ENCODE results near the gene FAM204A.
A peak's percentile ranks its signal among the peaks of the same experiment; 100 is the strongest.

FAM204A gene

DNA sequence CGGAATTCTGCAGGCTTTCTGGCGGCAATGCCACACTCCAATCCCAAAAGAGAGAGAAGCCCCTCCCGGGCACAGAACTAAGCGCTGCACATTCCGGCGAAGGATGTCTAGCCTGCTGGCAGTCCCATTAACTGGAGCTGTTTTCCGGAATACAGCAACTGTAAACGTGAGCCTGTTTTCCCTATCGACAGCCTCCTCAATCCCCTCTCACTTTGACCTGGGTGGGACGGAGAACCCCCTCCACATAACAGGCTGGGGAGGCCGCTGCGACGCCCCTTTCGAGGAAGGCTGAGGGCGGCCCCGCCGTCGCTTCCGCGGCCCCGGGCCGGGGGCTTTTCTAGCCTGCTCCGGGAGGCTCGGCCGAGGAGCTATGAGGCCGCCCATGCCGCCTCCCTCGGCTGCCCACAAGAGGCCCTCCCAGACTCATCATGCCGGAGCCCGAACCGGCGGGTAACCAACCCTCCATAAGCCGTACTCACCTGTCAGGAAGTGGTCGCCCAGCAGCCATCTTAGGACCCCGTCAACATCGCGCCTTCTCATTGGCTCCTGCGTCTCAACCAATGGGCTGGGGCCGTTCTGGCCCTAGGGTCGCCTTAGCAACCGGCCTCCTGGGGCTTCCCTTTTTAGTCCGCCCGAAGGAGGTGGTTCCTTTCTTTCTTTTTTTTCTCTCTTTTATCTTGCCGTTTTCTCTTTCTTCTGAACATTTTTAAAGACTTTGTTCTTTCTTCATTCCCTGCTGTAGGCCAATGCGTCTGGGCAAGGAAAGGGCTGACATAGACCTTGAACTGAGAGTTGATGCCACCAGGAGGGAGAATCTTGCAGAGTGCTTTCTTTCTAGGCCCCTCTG lies at the start of gene FAM204A:
FAM204A (minus strand) TSS at position 534 of the 847 bp plus-strand sequence. CDS start 5,909 bp downstream, outside the sequence.
- Histone ChIP-seq H3K4me3 (ENCODE audit: low read depth in 1 of 2, low read length in 2 of 2) (peak within 1 kb of the TSS; percentile 94 to 99), H3K27me3 (ENCODE audit: low read depth, low read length) (no peaks in the 10 kb centered on the region), H3K9me3 (ENCODE audit: control insufficient read depth in 1 of 2, low read length in 2 of 2) (no peaks in the 10 kb centered on the region), H3K36me3 (ENCODE audit: control insufficient read depth in 1 of 2, insufficient read depth in 2 of 2, low read length in 2 of 2) (peaks cover 0 to 4% of the 10 kb centered on the region in 2 donors), H3K4me1 (ENCODE audit: control insufficient read depth in 1 of 2, insufficient read depth in 2 of 2, low read length in 2 of 2) (peaks cover 9 to 37% of the 10 kb centered on the region in 2 donors), H3K27ac (ENCODE audit: low read length) (peak within 1 kb of the TSS; percentile 70)

- no peaks in the 10 kb centered on the region for H3K4me1 ChIP-seq (ENCODE audit: control insufficient read depth in 1 of 2, insufficient read depth in 2 of 2, low read length in 2 of 2)
- H3K27ac ChIP-seq (ENCODE audit: low read length), result no peak overlapping the region
- H3K4me3 ChIP-seq (ENCODE audit: low read depth in 1 of 2, low read length in 2 of 2), result no peak overlapping the region
- peaks cover 0 to 4% of the 10 kb centered on the region in 2 donors for H3K9me3 ChIP-seq (ENCODE audit: control insufficient read depth in 1 of 2, low read length in 2 of 2)
- no peaks in the 10 kb centered on the region for H3K27me3 ChIP-seq (ENCODE audit: low read depth, low read length)
- no peaks in the 10 kb centered on the region for H3K36me3 ChIP-seq (ENCODE audit: control insufficient read depth in 1 of 2, insufficient read depth in 2 of 2, low read length in 2 of 2)
Measured at GRCh38 chr10:118383699-118384098, 41.6 kb upstream of the FAM204A start.

DNA sequence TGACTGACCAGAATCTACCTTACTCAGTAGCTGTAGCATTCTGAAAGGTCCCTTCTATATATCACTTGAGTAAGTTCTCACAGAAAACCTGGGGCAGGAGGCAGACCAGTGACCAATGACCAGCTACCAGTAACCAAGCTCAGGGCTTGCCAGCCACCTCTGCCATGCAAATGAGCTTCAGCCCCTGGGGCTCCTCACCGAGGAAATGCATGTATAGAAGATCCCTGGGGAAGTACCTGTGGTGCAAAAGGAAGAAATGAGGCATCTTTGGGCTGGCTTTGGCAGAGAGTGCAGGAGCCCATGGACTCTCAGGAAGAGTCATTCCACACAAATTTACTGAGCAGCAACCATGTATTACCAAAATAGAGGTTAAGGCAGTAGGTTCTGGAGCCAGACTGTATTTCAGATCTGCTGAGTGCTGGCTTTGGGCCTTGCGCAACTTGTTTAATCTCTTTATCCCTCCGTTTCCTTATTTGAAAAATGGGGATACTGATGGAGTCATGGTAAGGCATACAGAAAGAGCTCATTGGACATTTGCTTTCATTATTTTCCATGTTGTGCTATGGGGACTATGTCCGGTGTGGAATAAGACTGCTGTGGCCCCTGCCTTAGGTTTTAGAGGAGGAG lies 41.1 kb upstream of the FAM204A start:
- Histone ChIP-seq H3K4me1 (ENCODE audit: control insufficient read depth in 1 of 2, insufficient read depth in 2 of 2, low read length in 2 of 2) (no peaks in the 10 kb centered on the region), H3K9me3 (ENCODE audit: control insufficient read depth in 1 of 2, low read length in 2 of 2) (no peaks in the 10 kb centered on the region), H3K27ac (ENCODE audit: low read length) (no peak overlapping the region), H3K4me3 (ENCODE audit: low read depth in 1 of 2, low read length in 2 of 2) (no peak overlapping the region), H3K36me3 (ENCODE audit: control insufficient read depth in 1 of 2, insufficient read depth in 2 of 2, low read length in 2 of 2) (no peaks in the 10 kb centered on the region), H3K27me3 (ENCODE audit: low read depth, low read length) (no peaks in the 10 kb centered on the region)

- H3K9me3 ChIP-seq (ENCODE audit: control insufficient read depth in 1 of 2, low read length in 2 of 2), result no peaks in the 10 kb centered on the region
- H3K4me1 ChIP-seq (ENCODE audit: control insufficient read depth in 1 of 2, insufficient read depth in 2 of 2, low read length in 2 of 2), result no peaks in the 10 kb centered on the region
- H3K4me3 ChIP-seq (ENCODE audit: low read depth in 1 of 2, low read length in 2 of 2), result no peak overlapping the region
- H3K27ac ChIP-seq (ENCODE audit: low read length), result no peak overlapping the region
- H3K27me3 ChIP-seq (ENCODE audit: low read depth, low read length), result no peaks in the 10 kb centered on the region
- no peaks in the 10 kb centered on the region for H3K36me3 ChIP-seq (ENCODE audit: control insufficient read depth in 1 of 2, insufficient read depth in 2 of 2, low read length in 2 of 2)
Measured at GRCh38 chr10:118374404-118374803, 32.3 kb upstream of the FAM204A start.

GRCh38 chr10:118373786-118374185 lies 31.7 kb upstream of the FAM204A start:
- H3K27me3 ChIP-seq (ENCODE audit: low read depth, low read length), result no peaks in the 10 kb centered on the region
- H3K4me1 ChIP-seq (ENCODE audit: control insufficient read depth in 1 of 2, insufficient read depth in 2 of 2, low read length in 2 of 2), result no peaks in the 10 kb centered on the region
- no peak overlapping the region for H3K27ac ChIP-seq (ENCODE audit: low read length)
- H3K4me3 ChIP-seq (ENCODE audit: low read depth in 1 of 2, low read length in 2 of 2), result no peak overlapping the region
- no peaks in the 10 kb centered on the region for H3K9me3 ChIP-seq (ENCODE audit: control insufficient read depth in 1 of 2, low read length in 2 of 2)
- no peaks in the 10 kb centered on the region for H3K36me3 ChIP-seq (ENCODE audit: control insufficient read depth in 1 of 2, insufficient read depth in 2 of 2, low read length in 2 of 2)

DNA sequence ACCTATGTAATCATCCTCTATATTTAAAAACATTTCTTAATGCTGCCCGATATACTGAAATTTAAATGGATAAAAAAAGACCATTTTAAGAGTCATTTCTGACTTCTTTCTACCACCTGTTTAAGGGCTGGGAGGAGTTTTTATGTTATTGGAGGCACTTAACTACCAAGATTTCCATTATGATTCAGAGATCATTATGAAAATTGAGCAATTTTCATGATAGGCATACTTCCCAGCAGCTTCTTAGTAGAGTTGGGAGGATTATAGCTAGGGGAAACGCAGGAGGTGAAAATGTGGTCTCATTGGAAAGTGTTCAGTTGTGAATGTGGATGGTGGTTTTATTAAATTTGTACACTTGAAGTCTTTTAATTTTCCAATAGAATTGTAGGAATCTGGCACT lies 28.4 kb upstream of the FAM204A start:
- H3K27ac ChIP-seq (ENCODE audit: low read length), result no peak overlapping the region
- H3K4me1 ChIP-seq (ENCODE audit: control insufficient read depth in 1 of 2, insufficient read depth in 2 of 2, low read length in 2 of 2), result no peaks in the 10 kb centered on the region
- H3K27me3 ChIP-seq (ENCODE audit: low read depth, low read length), result no peaks in the 10 kb centered on the region
- no peak overlapping the region for H3K4me3 ChIP-seq (ENCODE audit: low read depth in 1 of 2, low read length in 2 of 2)
- H3K36me3 ChIP-seq (ENCODE audit: control insufficient read depth in 1 of 2, insufficient read depth in 2 of 2, low read length in 2 of 2), result no peaks in the 10 kb centered on the region
- peaks cover 3 to 4% of the 10 kb centered on the region in 2 donors for H3K9me3 ChIP-seq (ENCODE audit: control insufficient read depth in 1 of 2, low read length in 2 of 2)

DNA sequence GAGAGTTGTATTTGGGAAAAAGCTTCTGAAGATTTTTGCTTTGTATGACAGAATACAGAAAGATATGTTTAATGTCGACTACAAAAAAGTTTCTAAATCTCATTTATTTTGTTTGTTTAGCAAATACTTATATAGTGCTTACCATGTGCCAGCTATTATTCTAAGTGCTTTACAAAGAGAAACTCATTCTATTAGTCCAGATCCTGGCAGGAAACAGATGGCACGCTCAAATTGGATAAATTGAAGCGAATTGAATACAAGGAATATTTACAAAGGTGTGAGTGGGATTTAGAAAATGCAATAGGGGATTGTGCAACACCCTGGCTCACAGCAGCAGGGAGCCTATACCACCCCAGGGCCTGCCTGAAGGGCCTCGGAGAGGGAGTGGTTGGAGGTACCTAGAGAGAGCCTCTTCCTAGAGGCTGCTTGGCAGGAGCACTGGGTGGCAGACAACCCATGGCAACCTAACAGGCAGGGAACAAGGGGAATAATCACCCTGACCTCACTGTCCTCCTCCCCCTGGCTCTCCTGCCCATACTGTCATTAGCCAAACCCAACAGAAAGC lies 27.6 kb upstream of the FAM204A start:
- Histone ChIP-seq H3K36me3 (ENCODE audit: control insufficient read depth in 1 of 2, insufficient read depth in 2 of 2, low read length in 2 of 2) (no peaks in the 10 kb centered on the region), H3K27me3 (ENCODE audit: low read depth, low read length) (no peaks in the 10 kb centered on the region), H3K9me3 (ENCODE audit: control insufficient read depth in 1 of 2, low read length in 2 of 2) (peaks cover 10% of the 10 kb centered on the region in 2 donors), H3K4me3 (ENCODE audit: low read depth in 1 of 2, low read length in 2 of 2) (no peak overlapping the region), H3K4me1 (ENCODE audit: control insufficient read depth in 1 of 2, insufficient read depth in 2 of 2, low read length in 2 of 2) (no peaks in the 10 kb centered on the region), H3K27ac (ENCODE audit: low read length) (no peak overlapping the region)

DNA sequence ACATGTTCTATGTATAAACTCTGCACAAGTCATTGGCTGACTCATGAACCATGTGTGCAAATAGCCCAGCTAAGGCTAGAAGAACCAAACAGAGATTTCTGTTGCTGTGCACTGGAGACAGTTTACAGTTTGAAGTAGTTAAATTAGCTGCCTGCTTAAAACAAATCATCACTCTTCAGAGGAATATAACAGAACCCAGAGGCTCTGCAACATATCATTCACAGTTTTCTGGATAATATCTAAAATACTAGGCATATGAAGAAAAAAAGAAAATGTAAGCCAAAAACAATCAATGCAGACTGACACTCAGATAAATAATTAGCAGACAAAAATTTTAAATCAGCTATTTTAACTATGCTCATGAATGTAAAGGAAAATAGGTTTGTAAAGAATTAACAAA lies 23.6 kb upstream of the FAM204A start:
- H3K36me3 ChIP-seq (ENCODE audit: control insufficient read depth in 1 of 2, insufficient read depth in 2 of 2, low read length in 2 of 2), result no peaks in the 10 kb centered on the region
- no peaks in the 10 kb centered on the region for H3K27me3 ChIP-seq (ENCODE audit: low read depth, low read length)
- no peak overlapping the region for H3K27ac ChIP-seq (ENCODE audit: low read length)
- peaks cover 10% of the 10 kb centered on the region in 2 donors for H3K9me3 ChIP-seq (ENCODE audit: control insufficient read depth in 1 of 2, low read length in 2 of 2)
- H3K4me1 ChIP-seq (ENCODE audit: control insufficient read depth in 1 of 2, insufficient read depth in 2 of 2, low read length in 2 of 2), result no peaks in the 10 kb centered on the region
- H3K4me3 ChIP-seq (ENCODE audit: low read depth in 1 of 2, low read length in 2 of 2), result peak overlapping the region in 1 of 2 donors; percentile 22

DNA sequence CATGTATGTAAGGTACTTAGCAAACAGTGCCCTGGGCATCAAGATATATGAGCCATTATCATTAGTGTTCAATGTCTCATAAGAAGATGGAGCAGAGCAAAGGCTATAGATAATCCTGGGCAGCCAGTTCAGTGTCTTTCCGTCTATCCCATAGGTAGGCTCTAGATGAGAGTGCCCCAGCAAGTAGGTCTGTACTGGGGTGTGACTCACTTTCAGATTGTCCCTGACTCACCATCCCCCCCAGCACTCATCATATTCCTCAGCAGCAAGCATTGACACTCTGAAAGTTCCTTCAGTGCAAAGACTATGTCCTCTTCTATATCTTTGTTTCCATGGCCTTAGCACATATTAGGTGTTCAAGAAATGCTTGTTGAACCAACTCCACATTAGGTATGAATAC lies 20.0 kb upstream of the FAM204A start:
- no peaks in the 10 kb centered on the region for H3K27me3 ChIP-seq (ENCODE audit: low read depth, low read length)
- peaks cover 10% of the 10 kb centered on the region in 2 donors for H3K9me3 ChIP-seq (ENCODE audit: control insufficient read depth in 1 of 2, low read length in 2 of 2)
- H3K36me3 ChIP-seq (ENCODE audit: control insufficient read depth in 1 of 2, insufficient read depth in 2 of 2, low read length in 2 of 2), result no peaks in the 10 kb centered on the region
- no peak overlapping the region for H3K27ac ChIP-seq (ENCODE audit: low read length)
- H3K4me1 ChIP-seq (ENCODE audit: control insufficient read depth in 1 of 2, insufficient read depth in 2 of 2, low read length in 2 of 2), result no peaks in the 10 kb centered on the region
- no peak overlapping the region for H3K4me3 ChIP-seq (ENCODE audit: low read depth in 1 of 2, low read length in 2 of 2)

DNA sequence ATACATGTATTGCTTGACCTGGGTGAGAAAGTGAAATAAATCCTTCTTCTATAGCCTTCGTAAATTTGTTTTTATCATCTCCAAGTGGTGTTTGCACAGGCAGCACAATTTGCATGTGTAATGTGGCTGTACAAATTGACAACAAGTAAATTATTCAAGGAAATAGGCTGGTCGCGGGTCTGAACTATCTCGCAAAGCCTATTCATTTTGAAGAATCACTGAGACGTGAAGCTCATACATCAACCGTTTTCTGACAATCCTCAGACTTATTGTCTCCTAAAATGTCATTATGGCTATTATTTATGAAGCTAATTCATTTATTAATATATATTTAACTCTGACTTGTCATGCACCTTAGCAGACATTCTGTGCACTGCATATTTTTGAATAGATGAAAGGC lies 16.2 kb upstream of the FAM204A start:
- no peak overlapping the region for H3K27ac ChIP-seq (ENCODE audit: low read length)
- no peaks in the 10 kb centered on the region for H3K9me3 ChIP-seq (ENCODE audit: control insufficient read depth in 1 of 2, low read length in 2 of 2)
- no peaks in the 10 kb centered on the region for H3K4me1 ChIP-seq (ENCODE audit: control insufficient read depth in 1 of 2, insufficient read depth in 2 of 2, low read length in 2 of 2)
- H3K36me3 ChIP-seq (ENCODE audit: control insufficient read depth in 1 of 2, insufficient read depth in 2 of 2, low read length in 2 of 2), result no peaks in the 10 kb centered on the region
- H3K27me3 ChIP-seq (ENCODE audit: low read depth, low read length), result no peaks in the 10 kb centered on the region
- H3K4me3 ChIP-seq (ENCODE audit: low read depth in 1 of 2, low read length in 2 of 2), result no peak overlapping the region

- Histone ChIP-seq H3K27me3 (ENCODE audit: low read depth, low read length) (no peaks in the 10 kb centered on the region), H3K36me3 (ENCODE audit: control insufficient read depth in 1 of 2, insufficient read depth in 2 of 2, low read length in 2 of 2) (no peaks in the 10 kb centered on the region), H3K4me3 (ENCODE audit: low read depth in 1 of 2, low read length in 2 of 2) (no peak overlapping the region), H3K4me1 (ENCODE audit: control insufficient read depth in 1 of 2, insufficient read depth in 2 of 2, low read length in 2 of 2) (no peaks in the 10 kb centered on the region), H3K9me3 (ENCODE audit: control insufficient read depth in 1 of 2, low read length in 2 of 2) (no peaks in the 10 kb centered on the region), H3K27ac (ENCODE audit: low read length) (no peak overlapping the region)
Measured at GRCh38 chr10:118357841-118358240, 15.7 kb upstream of the FAM204A start.
